EL (cell line): ENCODE data around the gene CXADR.

ENCODE experiments used
- DNase-seq: peaks from one replicate; pipeline ENCODE4 v3.0.0-alpha.2; 2016

Gene CXADR

GRCh38 chr21:17545007-17545406, 32.2 kb downstream of the CXADR start:
- DNase-seq = no peak

- DNase-seq = peak; percentile 3
Measured at GRCh38 chr21:17548262-17548661, 35.4 kb downstream of the CXADR start.

- DNase-seq = no peak
Measured at GRCh38 chr21:17550671-17551308, 37.9 kb downstream of the CXADR start.

GRCh38 chr21:17552410-17552809, 39.6 kb downstream of the CXADR start:
- no peak for DNase-seq

GRCh38 chr21:17554120-17554519, 41.3 kb downstream of the CXADR start:
- no peak for DNase-seq

GRCh38 chr21:17554679-17555465, 42.0 kb downstream of the CXADR start:
- DNase-seq = peak; percentile 12

GRCh38 chr21:17560377-17561025, 47.7 kb downstream of the CXADR start:
- no peak for DNase-seq

- no peak for DNase-seq
Measured at GRCh38 chr21:17570786-17571185, 57.9 kb downstream of the CXADR start.

GRCh38 chr21:17572431-17572830, 59.6 kb downstream of the CXADR start:
- no peak for DNase-seq

GRCh38 chr21:17575076-17575475, 62.2 kb downstream of the CXADR start:
- DNase-seq = no peak

GRCh38 chr21:17576080-17576835, 63.4 kb downstream of the CXADR start:
- no peak for DNase-seq

- no peak for DNase-seq
Measured at GRCh38 chr21:17577701-17578100, 64.9 kb downstream of the CXADR start.

- DNase-seq = no peak
Measured at GRCh38 chr21:17578162-17578561, 65.3 kb downstream of the CXADR start.

- no peak for DNase-seq
Measured at GRCh38 chr21:17578876-17579275, 66.0 kb downstream of the CXADR start.

GRCh38 chr21:17580319-17580718, 67.5 kb downstream of the CXADR start:
- DNase-seq = no peak

- no peak for DNase-seq
Measured at GRCh38 chr21:17583898-17584297, 71.1 kb downstream of the CXADR start.

GRCh38 chr21:17585875-17586450, 73.1 kb downstream of the CXADR start:
- peak; percentile 53 for DNase-seq

- DNase-seq = no peak
Measured at GRCh38 chr21:17590430-17590829, 77.6 kb downstream of the CXADR start.

- DNase-seq = no peak
Measured at GRCh38 chr21:17597680-17598079, 84.8 kb downstream of the CXADR start.

- no peak for DNase-seq
Measured at GRCh38 chr21:17598437-17598836, 85.6 kb downstream of the CXADR start.

GRCh38 chr21:17602874-17603273, 90.0 kb downstream of the CXADR start:
- DNase-seq = peak; percentile 34

- no peak for DNase-seq
Measured at GRCh38 chr21:17607684-17608083, 94.8 kb downstream of the CXADR start.

- no peak for DNase-seq
Measured at GRCh38 chr21:17609681-17610080, 96.8 kb downstream of the CXADR start.
